Thoracic aorta (tissue), 2 donors: ENCODE results near the gene CELF4. TPM values are rescaled to one million over a fixed set of nuclear protein-coding genes. Genes with fewer than 3 reads are reported as not detected.

Experiments
- ATAC-seq: fragments of 150-250 bp; one replicate; pipeline ENCODE4 v1.8.0; 2017; ENCODE audit warnings: low read depth; ENCODE audit not compliant: insufficient number of reproducible peaks, low FRiP score
- DNase-seq: peaks from one replicate; pipeline ENCODE4 v3.0.0-alpha.2; 2020; ENCODE audit warnings: low spot score
- H3K27ac ChIP-seq, 2 donors: fragments of 200-600 bp; sonication (generic); 1 replicate in 1 of 2; 2 replicates in 1 of 2; pipeline ENCODE4 v1.5.1; 2016; ENCODE audit warnings: mild to moderate bottlenecking in 2 of 2, moderate library complexity in 2 of 2
- H3K27me3 ChIP-seq: fragments of 200-600 bp; sonication (generic); replicated peaks from 2 replicates; pipeline ENCODE4 v1.6.0; 2016; ENCODE audit warnings: mild to moderate bottlenecking; ENCODE audit not compliant: insufficient read depth
- H3K36me3 ChIP-seq: fragments of 200-600 bp; sonication (generic); one replicate; pipeline ENCODE4 v1.5.1; 2016
- H3K4me1 ChIP-seq, 2 donors: fragments of 200-600 bp; sonication (generic); 1 replicate in 1 of 2; 2 replicates in 1 of 2; pipeline versions ENCODE4 v1.5.1 to v1.6.0; 2016; ENCODE audit warnings: low read depth in 2 of 2, mild to moderate bottlenecking in 1 of 2; ENCODE audit not compliant: control insufficient read depth in 1 of 2
- H3K4me3 ChIP-seq: fragments of 200-600 bp; sonication (generic); 2 replicates; pipeline ENCODE4 v1.5.1; 2016; ENCODE audit warnings: mild to moderate bottlenecking
- H3K9me3 ChIP-seq: fragments of 200-600 bp; sonication (generic); 2 replicates; pipeline ENCODE4 v1.5.1; 2016
- CTCF ChIP-seq: fragments of 200-600 bp; sonication (generic); IDR thresholded peaks from one replicate; pipeline ENCODE4 v1.5.1; 2019; ENCODE audit warnings: antibody characterized with exemption
- total RNA-seq, 2 donors: library from RNA; depleted of rRNA; stranded (reverse); fragments of >200 nt; gene quantifications; one replicate each; pipeline versions ENCODE4 v1.1.0 to v1.2.3, GENCODE V29; 2016

CELF4 gene
- total RNA-seq, 2 donors from 2014 or later, result not detected

GRCh38 chr18:37453752-37454151 lies 111.8 kb downstream of the CELF4 start:
- no peaks in the 10 kb centered on the region for H3K9me3 ChIP-seq
- no peaks in the 10 kb centered on the region for H3K27me3 ChIP-seq
- DNase-seq (no peak), ATAC-seq (no peak)
- no peak for TF ChIP-seq CTCF
- H3K36me3 ChIP-seq, result no peaks in the 10 kb centered on the region
- peaks cover 0 to 4% of the 10 kb centered on the region in 2 donors for H3K4me1 ChIP-seq
- no peak overlapping the region for H3K27ac ChIP-seq
- H3K4me3 ChIP-seq, result no peak overlapping the region

GRCh38 chr18:37452682-37453385 lies 112.8 kb downstream of the CELF4 start:
- H3K4me3 ChIP-seq, result no peak overlapping the region
- H3K27me3 ChIP-seq, result no peaks in the 10 kb centered on the region
- no peak for TF ChIP-seq CTCF
- H3K36me3 ChIP-seq, result no peaks in the 10 kb centered on the region
- H3K27ac ChIP-seq, result no peak overlapping the region
- H3K4me1 ChIP-seq, result peaks cover 0 to 4% of the 10 kb centered on the region in 2 donors
- ATAC-seq, result no peak
- no peaks in the 10 kb centered on the region for H3K9me3 ChIP-seq
- no peak for DNase-seq

- TF ChIP-seq CTCF, result no peak
Observed at GRCh38 chr18:37452015-37452414, 113.6 kb downstream of the CELF4 start.

GRCh38 chr18:37451239-37451825 lies 114.3 kb downstream of the CELF4 start:
- Histone ChIP-seq H3K27me3 (no peaks in the 10 kb centered on the region), H3K36me3 (no peaks in the 10 kb centered on the region), H3K27ac (no peak overlapping the region), H3K9me3 (no peaks in the 10 kb centered on the region), H3K4me1 (peaks cover 0 to 4% of the 10 kb centered on the region in 2 donors), H3K4me3 (no peak overlapping the region)
- ATAC-seq, result no peak
- DNase-seq, result no peak
- TF ChIP-seq CTCF, result no peak

More at GRCh38 chr18:37452015-37452414, 113.6 kb downstream of the CELF4 start:
- H3K9me3 ChIP-seq, result no peaks in the 10 kb centered on the region
- no peak overlapping the region for H3K27ac ChIP-seq
- no peak for ATAC-seq
- DNase-seq, result no peak
- H3K4me3 ChIP-seq, result no peak overlapping the region
- no peaks in the 10 kb centered on the region for H3K36me3 ChIP-seq
- no peaks in the 10 kb centered on the region for H3K27me3 ChIP-seq
- peaks cover 0 to 4% of the 10 kb centered on the region in 2 donors for H3K4me1 ChIP-seq

- no peaks in the 10 kb centered on the region for H3K27me3 ChIP-seq
- ATAC-seq, result no peak
- no peak overlapping the region for H3K4me3 ChIP-seq
- DNase-seq, result no peak
- H3K4me1 ChIP-seq, result peaks cover 0 to 4% of the 10 kb centered on the region in 2 donors
- TF ChIP-seq CTCF, result no peak
- H3K9me3 ChIP-seq, result no peaks in the 10 kb centered on the region
- no peak overlapping the region for H3K27ac ChIP-seq
- no peaks in the 10 kb centered on the region for H3K36me3 ChIP-seq
Observed at GRCh38 chr18:37450434-37451132, 115.0 kb downstream of the CELF4 start.
